Stimulated activated CD8-positive, alpha-beta memory T cell treated with anti-CD3 and anti-CD28 coated beads, Interleukin-7, amount 100 ng/mL, for 4 hours (primary cell): Measurements from ENCODE around the gene TTLL6.

Experiments used
- DNase-seq, 2 donors: peaks; one replicate each; pipeline ENCODE4 v3.0.0-alpha.2; 2020; ENCODE audit warnings: low read depth in 2 of 2

The TTLL6 gene

GRCh38 chr17:48737330-48738043 is 79.5 kb downstream of the TTLL6 start:
- DNase-seq = no peak

- no peak for DNase-seq
These were observed 82.0 kb downstream of the TTLL6 start for GRCh38 chr17:48735062-48735351.

- no peak for DNase-seq
These were observed 82.5 kb downstream of the TTLL6 start for GRCh38 chr17:48734333-48735061.

- DNase-seq = no peak
These were observed 83.2 kb downstream of the TTLL6 start for GRCh38 chr17:48733632-48734328.

- no peak for DNase-seq
These were observed 84.1 kb downstream of the TTLL6 start for GRCh38 chr17:48732688-48733629.

- DNase-seq = no peak
These were observed 85.7 kb downstream of the TTLL6 start for GRCh38 chr17:48731355-48731754.

GRCh38 chr17:48730240-48730550 is 86.8 kb downstream of the TTLL6 start:
- no peak for DNase-seq

- no peak for DNase-seq
These were observed 87.4 kb downstream of the TTLL6 start for GRCh38 chr17:48729335-48730239.

- DNase-seq = no peak
These were observed 88.5 kb downstream of the TTLL6 start, which contains the start of gene HOXB13 for GRCh38 chr17:48728232-48729231. TSS of gene HOXB13 (minus strand) at chr17:48728750. CDS start at chr17:48728593, 157 bp downstream.

GRCh38 chr17:48727415-48728175 is 89.4 kb downstream of the TTLL6 start:
- DNase-seq = no peak

GRCh38 chr17:48726916-48727286 is 90.1 kb downstream of the TTLL6 start:
- DNase-seq = no peak

GRCh38 chr17:48726114-48726915 is 90.7 kb downstream of the TTLL6 start:
- DNase-seq = no peak

- no peak for DNase-seq
These were observed 91.6 kb downstream of the TTLL6 start for GRCh38 chr17:48725288-48726064.

- DNase-seq = no peak
These were observed 92.1 kb downstream of the TTLL6 start for GRCh38 chr17:48725004-48725287.

- DNase-seq = peak; percentile 49 to 59
These were observed 92.6 kb downstream of the TTLL6 start for GRCh38 chr17:48724251-48725003.

GRCh38 chr17:48723423-48724250 is 93.4 kb downstream of the TTLL6 start:
- no peak for DNase-seq
